Type B pancreatic cell (in vitro differentiated cells): ENCODE measurements around the gene RAD23A. TPM values are rescaled to one million over a fixed set of nuclear protein-coding genes. Genes with fewer than 3 reads are reported as not detected.

Source experiments
- DNase-seq: peaks from one replicate; pipeline ENCODE4 v3.0.0; 2021; ENCODE audit warnings: mixed read lengths; ENCODE audit not compliant: unreplicated experiment; ENCODE audit errors: extremely low spot score
- H3K27ac Mint-ChIP-seq: 2 replicates; pipeline ENCODE4 v1.8.0; 2021; ENCODE audit warnings: mild to moderate bottlenecking, mixed read lengths
- H3K27me3 Mint-ChIP-seq: 2 replicates; pipeline ENCODE4 v1.8.0; 2021; ENCODE audit warnings: mixed read lengths
- H3K36me3 Mint-ChIP-seq: 2 replicates; pipeline ENCODE4 v1.8.0; 2021; ENCODE audit warnings: mixed read lengths
- H3K4me1 Mint-ChIP-seq: one replicate; pipeline ENCODE4 v1.8.0; 2021; ENCODE audit warnings: mixed read lengths; ENCODE audit not compliant: unreplicated experiment
- H3K4me3 Mint-ChIP-seq: 2 replicates; pipeline ENCODE4 v1.8.0; 2021; ENCODE audit warnings: mild to moderate bottlenecking, mixed read lengths
- H3K9me3 Mint-ChIP-seq: 2 replicates; pipeline ENCODE4 v1.8.0; 2021; ENCODE audit warnings: mixed read lengths
- total RNA-seq: library from RNA; stranded (reverse); gene quantifications from 2 replicates; pipeline ENCODE4 v1.2.1, GENCODE V29; 2021; ENCODE audit warnings: low replicate concordance
- TF ChIP-seq, protein P1 (sequence below): fragments of 200-600 bp; sonication (generic); conservative IDR thresholded peaks from 2 replicates; pipeline ENCODE4 v1.5.0; 2021; ENCODE audit warnings: antibody characterized with exemption, mild to moderate bottlenecking

The RAD23A gene
- total RNA-seq, 1 donor from 2014 or later, result 77.1 TPM

DNA sequence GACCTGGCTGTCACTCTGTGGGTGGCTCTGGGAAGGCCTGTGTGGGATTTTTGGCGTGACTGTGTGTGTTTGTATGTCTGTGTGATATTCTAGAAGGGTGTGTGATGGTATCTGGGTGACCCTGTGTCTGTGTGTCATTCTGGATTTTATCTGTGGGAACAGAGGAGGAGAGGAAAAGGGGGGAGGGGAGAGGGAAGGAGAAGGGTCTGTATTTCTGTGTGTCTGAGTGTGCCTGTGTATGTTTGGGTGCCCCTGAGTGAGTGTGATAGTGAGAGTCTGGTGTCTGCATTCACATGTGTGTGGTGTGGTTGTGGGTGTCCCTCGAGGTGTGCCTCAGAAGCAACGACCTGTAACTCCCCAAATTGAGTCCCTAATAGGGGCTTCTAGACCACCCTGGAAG lies 41.5 kb downstream of the RAD23A start:
- H3K4me1 Mint-ChIP-seq, result peaks cover 16% of the 10 kb centered on the region
- peaks cover 47% of the 10 kb centered on the region for H3K27me3 Mint-ChIP-seq
- H3K4me3 Mint-ChIP-seq, result no peak overlapping the region
- no peaks in the 10 kb centered on the region for H3K36me3 Mint-ChIP-seq
- H3K9me3 Mint-ChIP-seq, result no peaks in the 10 kb centered on the region
- no peak for DNase-seq
- TF ChIP-seq, protein P1, sequence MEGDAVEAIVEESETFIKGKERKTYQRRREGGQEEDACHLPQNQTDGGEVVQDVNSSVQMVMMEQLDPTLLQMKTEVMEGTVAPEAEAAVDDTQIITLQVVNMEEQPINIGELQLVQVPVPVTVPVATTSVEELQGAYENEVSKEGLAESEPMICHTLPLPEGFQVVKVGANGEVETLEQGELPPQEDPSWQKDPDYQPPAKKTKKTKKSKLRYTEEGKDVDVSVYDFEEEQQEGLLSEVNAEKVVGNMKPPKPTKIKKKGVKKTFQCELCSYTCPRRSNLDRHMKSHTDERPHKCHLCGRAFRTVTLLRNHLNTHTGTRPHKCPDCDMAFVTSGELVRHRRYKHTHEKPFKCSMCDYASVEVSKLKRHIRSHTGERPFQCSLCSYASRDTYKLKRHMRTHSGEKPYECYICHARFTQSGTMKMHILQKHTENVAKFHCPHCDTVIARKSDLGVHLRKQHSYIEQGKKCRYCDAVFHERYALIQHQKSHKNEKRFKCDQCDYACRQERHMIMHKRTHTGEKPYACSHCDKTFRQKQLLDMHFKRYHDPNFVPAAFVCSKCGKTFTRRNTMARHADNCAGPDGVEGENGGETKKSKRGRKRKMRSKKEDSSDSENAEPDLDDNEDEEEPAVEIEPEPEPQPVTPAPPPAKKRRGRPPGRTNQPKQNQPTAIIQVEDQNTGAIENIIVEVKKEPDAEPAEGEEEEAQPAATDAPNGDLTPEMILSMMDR, result no peak
- no peak overlapping the region for H3K27ac Mint-ChIP-seq

DNA sequence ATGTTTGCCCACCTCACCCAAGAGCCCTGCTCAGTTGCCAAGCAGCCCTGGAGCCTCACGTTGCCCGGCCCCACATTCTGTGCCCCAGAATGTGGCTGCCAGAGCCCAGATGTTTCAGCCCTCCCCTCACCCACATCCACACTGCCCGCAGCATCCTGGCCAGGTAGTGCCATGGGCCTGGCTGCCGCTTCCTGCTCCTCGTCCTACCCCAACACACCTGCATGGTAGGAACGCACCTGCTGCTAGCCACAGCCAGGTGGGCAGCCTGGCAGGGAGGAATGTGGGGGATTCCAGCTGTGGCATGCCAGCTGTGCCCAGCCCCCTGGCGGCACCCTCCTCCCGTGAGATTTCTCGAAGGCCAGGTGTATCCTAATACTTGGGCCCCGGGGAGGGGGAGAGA lies 42.1 kb downstream of the RAD23A start:
- Mint-ChIP-seq H3K27me3 (peaks cover 53% of the 10 kb centered on the region), H3K9me3 (no peaks in the 10 kb centered on the region), H3K4me1 (peaks cover 16% of the 10 kb centered on the region), H3K4me3 (no peak overlapping the region), H3K27ac (no peak overlapping the region), H3K36me3 (no peaks in the 10 kb centered on the region)
- no peak for DNase-seq
- TF ChIP-seq, protein P1, result no peak

DNA sequence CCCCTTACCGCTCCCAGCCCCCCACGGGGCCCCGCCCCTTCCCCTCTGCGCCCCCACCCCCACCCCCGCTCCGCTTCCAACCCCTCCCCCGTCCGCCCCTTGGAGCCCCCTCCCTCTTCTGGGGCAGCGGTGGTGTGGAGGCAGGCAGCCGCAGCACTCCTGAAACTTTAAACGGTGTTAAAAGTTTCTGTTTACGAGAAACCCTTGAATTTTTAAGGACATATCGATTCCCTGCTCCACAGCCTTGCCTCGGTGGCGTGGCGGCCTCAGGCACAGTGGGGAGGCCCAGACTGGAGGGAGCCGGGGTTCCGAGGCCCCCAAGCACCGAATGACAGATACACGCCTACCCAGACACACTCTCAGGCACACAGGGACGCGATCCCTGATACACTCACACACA lies 44.8 kb downstream of the RAD23A start:
- Mint-ChIP-seq H3K4me1 (peaks cover 14% of the 10 kb centered on the region), H3K36me3 (no peaks in the 10 kb centered on the region), H3K27me3 (peaks cover 69% of the 10 kb centered on the region), H3K4me3 (no peak overlapping the region), H3K27ac (no peak overlapping the region), H3K9me3 (no peaks in the 10 kb centered on the region)
- DNase-seq, result no peak
- TF ChIP-seq, protein P1, result no peak

DNA sequence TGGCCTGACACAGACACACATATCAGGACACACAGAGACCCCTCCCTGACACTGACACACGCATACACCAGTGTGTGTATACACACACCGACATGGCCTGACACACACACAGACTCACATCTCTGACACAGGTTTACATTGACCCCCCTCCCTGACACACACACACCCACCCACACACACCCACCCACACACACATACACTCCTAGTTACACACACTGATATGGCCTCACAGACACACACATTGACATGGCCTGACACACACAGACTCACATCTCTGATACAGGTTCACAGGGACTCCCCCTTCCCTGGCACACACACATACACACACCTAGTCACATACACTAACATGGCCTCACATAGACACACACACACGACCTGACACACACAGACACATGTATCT lies 45.2 kb downstream of the RAD23A start:
- no peak for DNase-seq
- peaks cover 65% of the 10 kb centered on the region for H3K27me3 Mint-ChIP-seq
- peaks cover 14% of the 10 kb centered on the region for H3K4me1 Mint-ChIP-seq
- no peak overlapping the region for H3K27ac Mint-ChIP-seq
- TF ChIP-seq, protein P1, result no peak
- H3K36me3 Mint-ChIP-seq, result no peaks in the 10 kb centered on the region
- no peaks in the 10 kb centered on the region for H3K9me3 Mint-ChIP-seq
- H3K4me3 Mint-ChIP-seq, result no peak overlapping the region

DNA sequence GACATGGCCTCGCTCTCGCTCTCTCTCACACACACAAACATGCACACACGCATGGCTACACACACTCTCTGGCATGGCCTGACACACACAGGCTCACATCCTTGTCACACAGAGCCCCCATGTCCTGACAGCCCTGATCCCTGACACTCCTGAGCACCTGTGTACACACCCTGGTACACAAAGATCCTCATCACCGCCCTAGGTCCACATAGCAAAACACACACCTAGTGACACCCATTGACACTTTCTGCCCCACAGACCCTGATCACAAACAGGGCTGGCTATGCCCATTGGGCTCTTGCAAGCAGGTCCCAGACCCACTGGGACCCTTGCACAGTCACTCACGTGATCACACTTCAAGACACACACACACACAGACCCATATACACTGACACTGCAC lies 45.6 kb downstream of the RAD23A start:
- no peaks in the 10 kb centered on the region for H3K36me3 Mint-ChIP-seq
- TF ChIP-seq, protein P1, result no peak
- no peaks in the 10 kb centered on the region for H3K9me3 Mint-ChIP-seq
- peaks cover 64% of the 10 kb centered on the region for H3K27me3 Mint-ChIP-seq
- no peak overlapping the region for H3K4me3 Mint-ChIP-seq
- no peak for DNase-seq
- no peak overlapping the region for H3K27ac Mint-ChIP-seq
- peaks cover 14% of the 10 kb centered on the region for H3K4me1 Mint-ChIP-seq

DNA sequence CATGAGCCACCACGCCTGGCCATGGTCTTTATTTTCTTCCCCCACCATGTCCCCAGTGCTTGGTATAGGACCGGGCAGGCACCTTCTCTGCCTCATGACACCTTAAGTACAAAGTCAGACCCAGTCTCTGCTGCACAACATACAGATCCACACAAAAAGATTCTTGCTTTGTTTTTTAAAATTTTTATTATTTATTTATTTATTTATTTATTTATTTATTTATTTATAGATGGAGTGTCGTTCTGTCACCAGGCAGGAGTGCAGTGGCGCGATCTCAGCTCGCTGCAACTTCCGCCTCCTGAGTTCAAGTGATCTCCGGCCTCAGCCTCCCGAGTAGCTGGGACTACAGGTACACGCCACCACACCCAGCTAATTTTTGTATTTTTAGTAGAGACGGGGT lies 47.1 kb downstream of the RAD23A start:
- H3K36me3 Mint-ChIP-seq, result no peaks in the 10 kb centered on the region
- no peak overlapping the region for H3K27ac Mint-ChIP-seq
- TF ChIP-seq, protein P1, result no peak
- no peaks in the 10 kb centered on the region for H3K9me3 Mint-ChIP-seq
- H3K4me1 Mint-ChIP-seq, result peaks cover 10% of the 10 kb centered on the region
- DNase-seq, result no peak
- H3K27me3 Mint-ChIP-seq, result peaks cover 61% of the 10 kb centered on the region
- H3K4me3 Mint-ChIP-seq, result no peak overlapping the region
